A673 (cell line): ENCODE results near the gene ITPRID2.
A peak's percentile ranks its signal among the peaks of the same experiment; 100 is the strongest.

Experiments used
- EZH2 ChIP-seq: fragments of 200-600 bp; sonication (generic); IDR thresholded peaks from 2 replicates; pipeline ENCODE4 v1.6.1; 2017; ENCODE audit warnings: borderline replicate concordance, low read depth, mild to moderate bottlenecking, mixed read lengths, antibody characterized with exemption, low read length; ENCODE audit not compliant: poor library complexity, severe bottlenecking
- TF ChIP-seq, protein P1 (sequence below): fragments of 300-800, 200-600 bp; sonication (generic); conservative IDR thresholded peaks from 2 replicates; pipeline ENCODE4 v1.5.1; 2017; ENCODE audit warnings: low read depth, mild to moderate bottlenecking, antibody characterized with exemption, low read length, moderate library complexity, mixed read lengths

DNA sequence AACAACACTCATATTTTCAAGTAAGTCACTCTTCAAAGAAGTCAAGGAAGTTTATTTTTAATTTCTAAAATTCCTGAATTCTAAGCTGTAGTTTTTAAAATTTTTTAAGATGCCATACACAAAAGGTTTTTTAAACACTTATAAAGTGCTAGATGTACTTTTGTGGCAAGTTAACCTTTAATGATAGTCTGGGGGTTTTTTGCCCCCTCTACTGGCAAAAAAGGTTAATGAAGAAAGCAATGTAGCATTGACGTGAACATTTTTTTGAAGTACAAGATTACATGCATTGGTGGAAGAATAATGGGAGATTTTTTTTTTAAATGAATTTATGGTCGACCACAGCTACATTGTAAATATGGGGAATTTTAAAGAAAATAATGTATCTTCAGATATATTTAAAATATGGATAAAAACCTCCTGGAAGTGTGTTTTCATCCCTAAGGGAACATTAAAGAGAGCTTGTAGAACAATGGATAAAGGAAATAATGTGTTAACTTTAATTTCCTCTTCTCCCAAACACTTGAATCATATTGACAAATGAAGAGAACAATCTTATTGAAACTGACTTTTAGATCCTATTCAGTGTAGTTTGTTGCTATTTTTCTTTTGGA lies 12.6 kb downstream of the ITPRID2 start:
- no peak for TF ChIP-seq EZH2
- TF ChIP-seq, protein P1, sequence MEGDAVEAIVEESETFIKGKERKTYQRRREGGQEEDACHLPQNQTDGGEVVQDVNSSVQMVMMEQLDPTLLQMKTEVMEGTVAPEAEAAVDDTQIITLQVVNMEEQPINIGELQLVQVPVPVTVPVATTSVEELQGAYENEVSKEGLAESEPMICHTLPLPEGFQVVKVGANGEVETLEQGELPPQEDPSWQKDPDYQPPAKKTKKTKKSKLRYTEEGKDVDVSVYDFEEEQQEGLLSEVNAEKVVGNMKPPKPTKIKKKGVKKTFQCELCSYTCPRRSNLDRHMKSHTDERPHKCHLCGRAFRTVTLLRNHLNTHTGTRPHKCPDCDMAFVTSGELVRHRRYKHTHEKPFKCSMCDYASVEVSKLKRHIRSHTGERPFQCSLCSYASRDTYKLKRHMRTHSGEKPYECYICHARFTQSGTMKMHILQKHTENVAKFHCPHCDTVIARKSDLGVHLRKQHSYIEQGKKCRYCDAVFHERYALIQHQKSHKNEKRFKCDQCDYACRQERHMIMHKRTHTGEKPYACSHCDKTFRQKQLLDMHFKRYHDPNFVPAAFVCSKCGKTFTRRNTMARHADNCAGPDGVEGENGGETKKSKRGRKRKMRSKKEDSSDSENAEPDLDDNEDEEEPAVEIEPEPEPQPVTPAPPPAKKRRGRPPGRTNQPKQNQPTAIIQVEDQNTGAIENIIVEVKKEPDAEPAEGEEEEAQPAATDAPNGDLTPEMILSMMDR = peak; percentile 82
